Renal pelvis (tissue), 4 donors: ENCODE results near the gene C5. TPM values are rescaled to one million over a fixed set of nuclear protein-coding genes. Genes with fewer than 3 reads are reported as not detected.

Experiments
- DNase-seq: peaks from one replicate; pipeline ENCODE4 v3.0.0-alpha.2; 2013
- polyA plus RNA-seq, 3 donors: library from polyadenylated mRNA; unstranded; fragments of 120-200 nt; gene quantifications; one replicate each; pipeline ENCODE4 v1.2.1, GENCODE V29; 2013; ENCODE audit not compliant: insufficient read length in 3 of 3

Gene C5
- polyA plus RNA-seq, 3 donors: 11.7 to 17.3 (median 16.1) TPM

DNA sequence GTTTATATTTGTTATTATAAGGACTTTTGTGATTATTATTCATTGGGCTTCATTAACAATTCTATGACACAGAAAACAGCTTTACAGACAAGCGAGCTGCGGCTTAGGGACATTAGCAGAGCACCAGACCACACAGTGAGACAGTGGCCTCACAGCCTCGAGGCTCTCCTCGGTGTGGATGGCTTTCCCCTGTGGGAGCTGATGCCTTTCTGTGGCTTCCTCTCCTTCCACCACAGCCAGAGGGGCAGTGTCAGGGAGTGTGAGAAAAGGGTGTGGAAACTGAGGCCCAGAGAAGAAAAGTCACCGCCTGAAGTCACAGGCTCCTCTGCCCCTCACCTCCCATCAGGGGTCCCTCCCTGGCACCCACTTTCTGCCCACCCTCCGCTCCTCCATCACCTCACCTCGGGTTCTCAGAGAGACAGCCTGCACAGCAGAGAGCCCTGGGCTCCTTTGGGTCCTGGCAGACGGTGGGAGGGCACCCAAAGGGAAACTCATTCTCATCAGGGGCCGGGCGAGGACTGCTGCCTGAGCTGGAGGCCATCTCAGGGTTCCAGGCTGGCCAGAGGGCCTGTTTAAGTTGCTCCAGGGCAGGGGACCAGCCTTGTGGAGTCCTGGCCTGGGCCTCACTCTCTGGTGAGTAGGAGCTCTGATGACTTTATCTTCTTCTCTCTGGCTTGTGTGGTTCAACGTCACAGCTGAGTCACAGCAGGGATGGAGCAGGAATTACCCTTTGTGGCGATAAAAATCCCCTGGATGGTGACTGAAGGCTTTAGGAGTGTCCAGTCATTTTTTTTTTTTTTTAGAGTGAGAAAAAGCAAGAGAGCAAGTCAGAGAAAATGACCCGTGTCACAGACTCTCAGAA lies 124.3 kb downstream of the C5 start:
- no peak for DNase-seq

DNA sequence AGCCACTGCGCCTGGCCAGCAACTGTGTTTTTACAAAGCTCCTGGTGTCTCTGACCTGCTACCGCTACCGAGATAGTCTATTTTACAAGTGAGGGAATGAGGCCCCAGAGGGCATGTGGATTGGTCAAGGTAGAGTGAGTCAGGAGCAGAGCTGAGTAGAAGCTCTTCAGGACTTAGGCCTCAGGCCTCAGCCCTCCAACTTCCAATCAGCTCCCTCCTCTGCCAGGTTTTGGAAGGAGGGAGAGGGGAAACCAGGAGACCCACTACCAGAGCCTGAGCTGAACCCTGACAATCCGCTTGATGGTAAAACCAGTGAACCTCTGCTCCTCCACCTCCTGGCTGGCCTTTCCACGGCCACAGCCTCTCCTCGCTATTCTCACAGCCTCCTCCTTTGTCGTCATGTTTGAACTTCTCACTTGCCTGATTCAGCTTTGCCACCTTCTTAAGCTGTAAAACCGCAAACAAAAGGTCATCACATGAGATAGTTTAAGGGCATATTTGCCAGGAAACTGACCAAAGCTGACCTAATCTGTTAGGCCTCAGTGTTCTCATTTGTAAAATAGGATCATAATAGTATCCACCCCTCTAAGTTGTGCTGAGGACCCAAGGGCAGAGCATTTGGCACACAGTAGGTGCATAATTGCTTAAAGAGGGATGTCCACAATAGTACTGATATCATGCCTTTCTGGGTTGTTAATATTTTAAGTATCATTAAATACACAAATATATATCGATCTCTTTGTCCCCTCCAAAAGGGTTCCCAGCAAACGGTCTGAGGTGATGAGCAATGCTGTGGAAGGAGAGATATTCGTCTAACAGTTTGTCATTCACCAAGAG lies 125.2 kb downstream of the C5 start:
- no peak for DNase-seq

DNA sequence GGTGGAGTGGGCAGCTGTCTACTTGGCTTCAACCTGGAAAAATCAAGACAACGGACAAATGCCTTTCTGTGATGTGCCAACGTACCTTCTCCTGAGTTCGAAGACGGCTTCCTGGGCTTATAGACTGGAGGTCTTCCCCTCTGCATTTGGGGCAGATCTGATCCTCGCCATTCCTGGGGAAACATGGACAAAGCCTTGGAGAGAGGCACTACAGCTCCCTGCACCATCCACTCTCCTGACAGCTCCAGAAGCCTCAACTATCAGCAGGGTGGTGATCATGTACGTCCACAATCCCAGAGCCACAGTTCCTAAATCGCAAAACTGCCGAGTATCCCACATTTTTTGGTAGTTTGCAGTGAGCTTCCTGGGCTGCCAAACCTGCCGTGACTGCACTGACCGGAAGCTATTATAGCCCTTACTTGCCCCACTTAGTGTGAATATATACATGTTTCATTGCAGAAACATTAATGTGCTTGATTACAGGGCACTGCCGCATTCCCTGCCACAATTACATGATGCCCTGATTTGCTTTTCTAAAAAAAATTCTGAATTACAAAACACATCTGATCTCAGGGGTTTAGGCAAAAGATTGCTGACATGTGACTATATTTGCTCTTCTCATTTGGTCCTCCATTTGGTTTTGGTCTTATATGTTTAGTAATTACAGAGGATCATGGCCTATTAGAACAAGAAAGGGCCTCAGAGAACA lies 126.3 kb downstream of the C5 start:
- DNase-seq: no peak

DNA sequence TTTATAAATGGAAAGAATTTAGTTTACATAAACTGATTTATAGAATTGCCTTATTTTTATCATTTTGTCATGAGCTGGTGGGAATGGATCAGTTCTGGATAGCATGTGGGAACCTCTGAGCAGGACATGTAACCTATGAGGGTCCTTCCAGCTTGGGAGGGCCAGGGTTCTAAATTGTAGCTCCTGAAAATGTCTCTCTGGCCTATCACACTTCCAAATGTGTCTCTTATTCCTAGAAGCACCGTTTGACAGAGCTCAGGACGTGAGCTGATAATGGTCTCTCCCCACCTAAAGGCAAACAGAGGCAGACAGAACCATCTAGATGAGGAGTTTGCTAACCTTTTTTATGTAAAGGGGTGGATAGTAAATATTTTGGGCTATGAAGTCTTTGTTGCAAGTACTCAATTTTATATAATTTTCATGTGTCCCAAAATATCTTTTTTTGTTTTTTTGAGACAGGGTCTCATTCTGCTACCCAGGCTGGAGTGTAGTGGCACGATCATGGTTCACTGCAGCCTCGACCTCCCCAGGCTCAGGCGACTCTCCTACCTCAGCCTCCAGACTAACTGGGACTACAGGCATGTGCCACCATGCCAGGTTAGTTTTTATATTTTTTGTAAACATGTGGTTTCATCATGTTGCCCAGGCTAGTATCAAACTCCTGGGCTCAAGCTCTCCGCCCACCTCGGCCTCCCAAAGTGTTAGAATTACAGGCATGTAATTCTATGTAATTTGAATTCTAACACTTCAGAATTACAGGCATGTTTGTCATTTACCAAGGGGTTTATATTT lies 127.5 kb downstream of the C5 start:
- DNase-seq: no peak

DNA sequence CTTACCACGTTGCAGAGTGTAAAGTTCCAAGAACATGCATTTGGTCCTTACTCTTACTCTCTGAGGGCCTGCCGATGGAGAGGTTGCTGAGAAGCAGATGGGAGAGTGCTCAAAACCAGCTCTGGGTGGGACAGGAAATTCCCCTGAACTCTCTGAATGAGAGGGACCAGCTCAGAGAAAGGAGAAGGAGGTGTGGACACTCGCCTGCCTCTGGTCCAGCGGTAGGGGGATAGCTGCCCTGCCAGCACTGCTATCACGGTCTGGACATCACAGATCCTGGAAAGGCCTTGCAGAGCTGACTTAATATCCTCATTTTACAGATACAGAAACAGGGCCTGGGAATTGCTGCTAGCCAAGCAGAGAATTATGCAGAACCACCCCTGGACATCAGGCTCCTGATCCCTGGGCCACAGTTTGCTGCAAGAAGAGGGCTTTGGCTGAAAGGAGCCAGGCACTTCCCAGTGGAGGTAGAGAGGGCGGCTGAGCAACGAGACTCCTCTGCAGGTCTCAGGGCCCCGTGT lies 128.4 kb downstream of the C5 start:
- no peak for DNase-seq

DNA sequence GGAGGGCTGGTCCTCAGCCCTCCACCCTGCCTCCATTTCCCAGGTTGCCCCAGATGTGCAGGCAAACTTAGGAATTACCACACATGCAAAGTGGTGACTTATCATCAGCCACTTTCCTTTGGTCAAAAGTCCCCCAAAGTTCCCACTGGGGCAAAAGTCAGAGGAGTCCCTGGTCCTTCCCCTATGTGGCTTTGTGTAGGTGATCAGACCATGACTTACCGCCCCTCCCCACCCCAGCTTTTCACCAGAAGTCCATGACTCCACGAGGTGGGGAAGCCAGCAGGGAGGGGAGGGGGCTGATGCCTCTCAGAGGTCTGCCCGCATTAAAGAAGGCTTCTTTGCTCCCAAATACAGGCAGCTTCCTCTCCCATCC lies 129.3 kb downstream of the C5 start:
- no peak for DNase-seq

DNA sequence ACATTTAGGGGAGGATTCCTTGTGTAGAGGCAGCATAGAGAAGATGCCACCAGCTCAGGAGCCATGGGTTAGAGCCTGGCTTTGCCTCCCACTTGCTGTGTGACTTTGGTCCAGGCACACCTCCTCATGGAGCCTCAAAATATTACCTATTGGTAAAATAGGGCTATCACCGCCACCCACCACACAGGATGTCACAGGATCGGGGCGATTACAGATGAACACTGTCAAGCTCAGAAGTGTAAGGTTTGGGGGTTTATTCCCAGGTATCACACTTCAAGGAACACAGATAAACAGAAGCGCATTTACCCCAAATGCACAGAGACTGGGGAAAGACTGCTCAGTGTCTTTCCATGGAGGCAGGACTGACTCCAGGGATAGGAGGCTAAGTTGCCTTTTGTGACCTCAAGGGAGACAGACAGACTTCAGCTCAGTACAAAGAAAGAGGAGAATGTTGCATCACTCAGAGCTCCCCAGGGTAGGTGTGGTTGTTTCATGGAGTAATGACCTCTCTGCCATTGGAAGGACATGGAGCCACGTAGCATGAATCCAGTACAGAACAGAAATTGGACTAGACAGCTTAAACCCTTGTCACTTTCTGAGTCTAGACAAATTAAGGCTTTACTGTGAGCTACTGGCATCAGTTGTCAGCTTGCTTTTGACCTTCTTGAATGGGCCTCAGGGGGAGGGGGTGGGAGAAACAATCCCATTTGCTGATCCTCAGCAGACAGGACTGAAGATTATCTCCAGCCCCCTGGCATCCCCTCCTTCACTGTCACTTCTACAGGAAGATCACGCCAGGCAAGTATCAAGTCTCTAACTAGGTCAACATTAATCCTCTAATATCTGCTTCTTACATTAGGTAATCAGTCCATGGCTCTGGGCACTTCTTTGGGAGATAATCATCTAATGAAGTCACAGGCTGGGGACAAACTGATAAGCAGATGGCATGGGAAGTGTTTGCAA lies 130.0 kb downstream of the C5 start:
- no peak for DNase-seq

DNA sequence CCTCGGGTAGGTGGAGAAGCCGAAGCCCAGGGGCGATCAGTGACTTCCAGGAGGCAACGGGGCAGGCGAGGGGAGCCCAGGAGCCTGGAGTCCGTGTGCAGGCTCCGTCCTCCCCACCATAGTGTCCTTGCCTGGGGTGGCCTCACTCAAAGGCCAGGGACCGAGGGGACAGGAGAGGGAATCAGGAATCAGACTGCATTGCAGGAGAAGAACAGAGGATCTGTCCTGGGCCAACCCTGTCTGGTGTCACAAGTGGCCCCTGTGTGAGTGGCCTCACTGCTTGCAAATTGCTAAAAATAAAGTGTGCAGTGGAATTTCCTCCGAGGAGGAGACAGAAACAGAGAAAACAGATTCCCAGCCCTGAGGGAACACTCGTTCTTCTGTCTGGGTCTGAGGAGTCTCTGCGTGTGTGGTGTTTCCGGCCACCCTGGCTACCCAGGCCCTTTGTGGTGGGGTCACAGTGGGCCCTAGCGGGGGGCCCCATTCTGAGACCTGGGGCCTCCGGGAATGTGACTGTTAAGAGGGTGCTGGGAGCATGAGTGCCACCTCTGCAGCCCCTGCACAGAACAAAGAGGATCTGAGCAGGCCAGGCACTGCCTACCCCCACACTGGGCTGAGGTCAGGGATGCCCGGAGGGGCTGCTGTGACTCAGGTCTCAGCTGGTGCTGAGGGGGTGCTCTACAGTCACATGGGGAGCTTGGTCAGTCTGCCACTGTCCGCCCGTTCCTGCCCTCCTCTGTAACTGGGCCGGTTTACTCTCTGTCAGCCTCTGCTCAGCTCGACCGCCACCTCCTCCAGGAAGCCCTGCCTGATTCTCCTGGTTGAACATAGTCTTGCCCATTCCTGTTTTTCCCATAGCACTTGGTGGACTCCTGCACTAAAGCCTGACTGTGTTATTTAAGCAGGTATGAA lies 130.9 kb downstream of the C5 start:
- no peak for DNase-seq

DNA sequence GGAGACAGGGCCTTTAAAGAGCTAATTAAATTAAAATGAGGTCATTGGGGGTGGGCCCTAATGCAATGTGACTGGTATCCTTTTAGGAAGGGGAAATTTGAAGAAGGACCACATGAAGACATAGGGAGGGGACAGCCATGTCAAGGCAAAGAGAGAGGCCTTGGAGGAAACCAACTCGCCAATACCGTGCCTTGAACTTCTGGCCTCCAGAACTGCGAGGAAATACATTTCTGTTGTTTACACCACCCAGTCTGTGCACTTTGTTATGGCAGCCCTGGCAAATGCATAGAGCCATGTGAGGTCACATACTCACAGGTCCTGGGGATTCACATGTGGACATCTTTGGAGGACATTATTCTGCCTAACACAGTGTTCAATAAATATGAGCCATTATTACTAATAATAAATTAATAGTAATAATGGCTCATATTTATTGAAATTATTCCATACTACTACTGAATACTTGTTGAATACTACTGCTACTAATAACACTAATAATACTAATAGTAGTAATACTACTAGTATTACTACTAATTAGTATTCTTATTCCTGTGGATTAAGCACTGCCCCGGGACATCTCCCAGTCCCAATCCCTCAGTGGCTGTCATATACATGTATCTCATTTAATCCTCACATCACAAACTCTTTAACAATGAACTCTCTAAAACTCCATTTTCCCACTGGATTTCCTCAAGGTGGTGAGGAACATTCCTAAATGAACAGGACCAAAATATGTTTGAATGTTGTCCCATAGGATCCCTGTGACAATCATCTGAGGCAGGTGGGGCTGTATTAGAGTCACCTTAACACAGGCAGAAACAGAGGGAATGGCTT lies 131.9 kb downstream of the C5 start:
- DNase-seq: no peak

DNA sequence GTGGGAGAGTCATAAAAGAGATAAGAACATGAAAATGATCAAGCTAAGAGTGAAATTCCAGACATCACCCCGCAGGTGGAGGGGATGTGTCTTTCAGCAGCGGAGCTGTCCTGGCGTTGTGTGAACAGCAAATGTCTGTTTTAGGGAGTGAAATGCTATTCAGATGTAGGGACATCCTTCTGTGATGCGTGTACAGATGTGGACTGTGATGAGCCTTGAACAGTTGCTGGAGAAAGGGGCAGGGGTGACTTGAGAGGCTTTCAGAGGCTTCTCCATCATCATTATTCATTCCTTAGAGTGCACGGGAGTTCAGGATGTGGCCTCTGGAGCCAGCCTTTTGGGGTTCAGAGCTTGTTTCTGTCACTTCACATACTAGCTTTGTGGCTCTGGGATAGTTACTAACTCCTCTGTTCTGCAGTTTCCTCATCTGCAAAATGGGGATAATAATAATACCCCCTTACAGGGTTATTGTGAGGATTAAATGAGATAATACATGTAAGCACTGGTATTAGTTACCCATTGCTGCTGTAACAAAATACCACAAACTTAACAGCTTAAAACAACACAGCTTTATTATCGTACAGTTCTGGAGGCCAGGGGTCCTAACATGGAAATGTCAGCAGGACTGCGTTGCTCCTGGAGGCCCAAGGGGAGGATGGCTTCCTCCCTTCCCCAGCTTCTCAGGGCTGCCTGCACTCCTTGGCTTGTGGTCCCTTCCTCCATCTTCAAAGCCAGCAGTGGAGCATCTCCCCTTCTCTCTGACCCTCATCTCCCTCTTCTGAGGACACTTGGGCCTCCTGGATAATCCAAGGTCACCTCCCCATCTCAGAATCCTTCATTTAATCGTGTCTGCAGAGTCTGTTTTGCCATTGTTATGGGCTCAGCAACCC lies 132.8 kb downstream of the C5 start:
- DNase-seq: no peak

DNA sequence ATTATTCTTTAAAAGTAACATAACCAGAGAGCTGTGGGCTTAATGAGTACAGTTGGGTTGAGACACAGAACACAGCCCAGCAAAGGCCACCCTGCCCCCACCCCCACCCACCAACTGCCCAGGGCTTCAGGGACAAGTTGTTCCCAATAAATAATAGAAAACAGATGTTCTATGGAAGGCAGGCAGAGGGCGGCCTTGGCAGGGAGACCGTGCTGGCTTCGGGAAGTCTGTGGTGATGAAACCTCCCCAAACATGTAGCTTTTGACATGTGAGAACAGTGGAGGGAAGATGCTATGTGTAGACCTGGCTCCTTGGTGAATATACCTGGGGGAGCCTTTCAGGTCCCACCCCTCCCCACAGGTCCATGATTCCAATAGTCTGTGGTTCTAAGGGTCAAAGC lies 133.5 kb downstream of the C5 start:
- no peak for DNase-seq

DNA sequence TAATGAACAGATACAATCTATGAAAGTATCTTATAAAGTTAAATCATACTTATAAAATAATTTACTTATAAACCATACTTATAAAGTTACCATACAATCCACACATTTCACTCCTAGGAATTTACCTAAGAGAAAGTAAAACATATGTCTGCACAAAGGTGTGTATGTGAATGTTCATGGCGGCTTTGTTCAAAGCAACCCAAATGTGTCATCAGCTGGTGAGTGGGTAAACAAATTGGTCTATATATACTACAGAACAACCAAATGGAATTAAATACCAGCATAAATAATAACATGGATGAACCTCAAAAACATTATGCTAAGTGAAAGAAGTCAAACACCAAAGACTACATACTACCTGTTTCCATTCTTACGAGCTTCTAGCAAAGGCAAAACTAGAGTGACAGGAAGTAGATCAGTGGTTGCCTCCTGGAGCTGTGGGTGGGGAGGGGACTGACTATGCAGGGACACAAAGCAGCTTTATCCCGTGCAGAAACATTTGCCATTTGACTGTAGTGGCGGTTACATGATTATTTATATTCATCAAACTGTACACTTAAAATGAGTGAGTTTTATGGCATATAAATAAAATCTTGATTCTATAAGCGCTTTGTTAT lies 134.1 kb downstream of the C5 start:
- DNase-seq: no peak

DNA sequence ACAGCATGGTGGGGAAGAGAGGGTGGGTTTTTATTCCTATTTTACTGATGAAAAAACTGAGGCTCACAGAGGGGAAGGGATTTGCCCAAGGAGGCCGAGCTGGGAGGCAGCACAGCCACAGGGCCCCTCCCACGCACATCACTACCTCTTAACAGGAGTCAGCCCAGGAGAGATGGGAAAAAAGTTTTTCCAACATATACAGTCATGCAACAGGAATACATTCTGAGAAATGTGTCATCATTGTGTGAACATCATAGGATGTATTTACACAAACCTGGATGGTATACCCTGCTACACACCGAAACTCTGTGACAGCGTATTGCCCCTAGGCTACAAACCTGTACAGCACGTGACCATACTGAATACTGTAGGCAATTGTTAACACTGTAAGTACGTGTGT lies 135.1 kb downstream of the C5 start:
- DNase-seq: no peak

DNA sequence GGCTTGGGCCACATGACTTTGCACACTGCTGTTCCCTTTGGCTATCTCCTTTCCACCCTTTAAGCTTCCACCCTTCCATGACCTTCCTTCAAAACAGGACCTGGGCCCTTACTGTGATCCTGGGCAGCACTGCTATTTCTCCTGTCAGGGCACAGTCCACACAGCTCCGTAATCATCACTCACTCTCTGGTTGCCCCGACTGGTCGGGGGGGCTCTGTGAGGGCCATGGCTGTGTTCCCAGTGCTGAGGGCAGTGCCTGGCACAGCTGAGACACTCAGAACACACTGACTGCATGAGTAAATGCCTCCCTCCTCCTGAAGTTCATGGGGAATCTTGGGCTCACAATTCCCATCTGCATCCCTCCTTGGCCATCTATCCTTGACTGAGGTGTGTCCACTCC lies 135.7 kb downstream of the C5 start:
- DNase-seq: no peak

DNA sequence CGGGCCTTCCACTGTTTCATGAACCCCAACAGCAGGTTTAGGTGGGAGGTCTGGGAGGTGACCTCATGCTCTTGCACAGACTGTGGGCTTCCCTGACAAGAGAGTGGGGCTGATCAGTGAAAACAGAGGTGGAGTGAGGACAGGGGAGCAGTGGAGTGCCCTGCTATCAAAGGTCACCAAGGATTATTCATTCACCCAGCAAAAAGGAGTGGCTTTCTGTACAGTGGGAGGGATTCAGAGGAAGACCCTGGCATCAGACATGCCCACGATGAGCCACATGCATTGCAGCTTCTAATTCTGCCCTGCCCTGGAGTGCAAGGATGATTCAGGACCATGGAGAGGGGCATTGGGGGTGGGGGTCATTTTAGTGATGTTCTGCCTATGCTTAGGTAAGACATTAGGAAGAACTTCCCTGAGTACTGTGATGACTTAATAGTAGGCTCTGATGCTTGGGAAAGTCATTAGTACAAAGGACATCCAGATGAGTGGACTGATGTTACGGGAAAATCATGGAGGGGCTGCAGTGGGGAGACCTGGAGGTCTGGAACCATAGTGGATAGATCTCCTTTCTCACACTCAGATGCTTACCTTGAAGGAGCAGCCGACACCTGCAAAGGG lies 136.3 kb downstream of the C5 start:
- DNase-seq: no peak

DNA sequence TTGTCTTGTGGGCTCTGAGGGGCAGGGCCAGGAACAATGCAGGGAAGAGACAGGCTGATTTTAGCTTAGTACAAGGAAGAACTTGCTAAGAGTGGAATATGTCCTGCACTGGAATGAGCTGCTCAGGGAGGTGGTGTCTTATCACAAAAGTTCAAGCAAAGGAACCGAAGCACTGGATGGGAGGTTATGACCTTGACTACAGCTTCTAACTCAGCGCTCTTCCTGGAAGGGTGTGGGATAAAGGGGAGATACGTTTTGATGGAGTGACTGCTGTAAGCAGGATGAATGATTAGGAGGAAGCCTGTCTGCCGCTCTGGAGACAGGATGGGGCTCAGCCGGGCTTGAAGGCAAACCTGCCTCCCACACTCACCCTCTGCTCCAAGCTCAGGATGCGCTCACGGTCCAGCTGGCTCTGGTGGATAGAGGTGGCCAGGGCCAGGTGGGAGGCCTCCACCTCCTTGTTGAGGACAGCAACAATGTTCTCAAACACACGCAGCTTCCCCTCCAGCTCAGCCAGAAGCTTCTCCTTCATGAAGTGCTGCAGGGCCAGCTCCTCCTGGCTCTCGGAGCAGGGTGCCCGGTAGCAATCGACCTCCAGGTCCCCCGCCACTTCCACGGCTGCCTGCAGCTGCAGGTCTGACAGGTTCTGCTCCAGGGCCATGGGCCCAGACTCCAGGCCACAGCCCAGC lies 137.0 kb downstream of the C5 start:
- peak; percentile 71 for DNase-seq
